ENCODE results near the gene CLEC16A. TPM values are rescaled to one million over a fixed set of nuclear protein-coding genes. Genes with fewer than 3 reads are reported as not detected.

CLEC16A gene
- total RNA-seq, 1 donor from 2014 or later = 33.4 TPM

DNA sequence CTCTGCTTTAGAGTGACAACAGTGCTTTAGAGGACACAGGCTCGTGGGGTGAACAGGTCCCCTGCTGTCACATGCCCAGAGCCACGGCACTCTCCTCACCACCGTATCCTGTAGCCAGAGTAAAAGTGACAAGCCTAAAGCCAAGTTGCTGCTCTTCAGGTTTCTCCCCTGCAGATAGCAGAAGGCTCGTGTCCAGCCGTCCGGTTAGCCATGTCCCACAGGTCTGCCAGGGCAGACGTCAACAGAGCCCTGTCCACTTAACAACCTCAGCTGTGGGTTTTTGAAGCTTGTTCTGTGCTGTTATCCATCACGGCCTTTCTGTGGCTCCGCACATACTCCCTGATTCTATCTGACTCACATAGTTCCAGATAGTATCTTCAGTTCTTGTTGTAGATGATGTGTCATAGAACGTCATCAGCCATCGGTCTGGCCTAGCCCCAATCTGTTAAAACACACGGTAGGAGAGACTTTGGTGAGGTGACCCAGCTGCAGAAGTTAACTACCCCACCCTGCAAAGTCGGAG is 211.0 kb downstream of the CLEC16A start:
- Mint-ChIP-seq H3K27ac (no peak overlapping the region), H3K4me1 (ENCODE audit: unreplicated experiment) (peaks cover 24% of the 10 kb centered on the region), H3K27me3 (no peaks in the 10 kb centered on the region), H3K9me3 (no peaks in the 10 kb centered on the region), H3K36me3 (no peaks in the 10 kb centered on the region), H3K4me3 (no peak overlapping the region)
- DNase-seq (ENCODE audit: extremely low spot score, unreplicated experiment) = no peak
- TF ChIP-seq, protein P1, sequence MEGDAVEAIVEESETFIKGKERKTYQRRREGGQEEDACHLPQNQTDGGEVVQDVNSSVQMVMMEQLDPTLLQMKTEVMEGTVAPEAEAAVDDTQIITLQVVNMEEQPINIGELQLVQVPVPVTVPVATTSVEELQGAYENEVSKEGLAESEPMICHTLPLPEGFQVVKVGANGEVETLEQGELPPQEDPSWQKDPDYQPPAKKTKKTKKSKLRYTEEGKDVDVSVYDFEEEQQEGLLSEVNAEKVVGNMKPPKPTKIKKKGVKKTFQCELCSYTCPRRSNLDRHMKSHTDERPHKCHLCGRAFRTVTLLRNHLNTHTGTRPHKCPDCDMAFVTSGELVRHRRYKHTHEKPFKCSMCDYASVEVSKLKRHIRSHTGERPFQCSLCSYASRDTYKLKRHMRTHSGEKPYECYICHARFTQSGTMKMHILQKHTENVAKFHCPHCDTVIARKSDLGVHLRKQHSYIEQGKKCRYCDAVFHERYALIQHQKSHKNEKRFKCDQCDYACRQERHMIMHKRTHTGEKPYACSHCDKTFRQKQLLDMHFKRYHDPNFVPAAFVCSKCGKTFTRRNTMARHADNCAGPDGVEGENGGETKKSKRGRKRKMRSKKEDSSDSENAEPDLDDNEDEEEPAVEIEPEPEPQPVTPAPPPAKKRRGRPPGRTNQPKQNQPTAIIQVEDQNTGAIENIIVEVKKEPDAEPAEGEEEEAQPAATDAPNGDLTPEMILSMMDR (conservative IDR thresholded peaks at IDR 0.05) = no peak

DNA sequence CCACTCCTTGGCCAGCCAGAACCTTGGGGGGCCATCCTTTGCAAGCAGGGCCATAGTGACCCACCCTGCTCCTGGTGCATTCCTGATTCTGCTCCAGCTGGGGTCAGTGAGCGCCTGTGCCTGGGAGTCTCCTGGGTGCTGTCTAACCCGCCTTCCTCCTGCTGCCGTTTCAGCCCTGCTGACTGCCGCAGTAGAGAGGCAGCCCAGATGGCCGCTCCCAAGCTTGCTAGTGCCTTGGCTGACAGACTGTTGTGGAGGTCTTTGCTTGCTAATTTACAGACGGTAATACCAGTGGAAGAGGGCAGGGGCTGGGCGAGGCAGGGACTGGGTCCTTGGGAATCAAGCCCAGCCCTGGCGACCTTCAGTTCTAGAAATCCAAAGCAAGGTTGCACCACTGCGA is 212.0 kb downstream of the CLEC16A start:
- H3K4me1 Mint-ChIP-seq (ENCODE audit: unreplicated experiment) = peaks cover 22% of the 10 kb centered on the region
- H3K27ac Mint-ChIP-seq = no peak overlapping the region
- H3K9me3 Mint-ChIP-seq = no peaks in the 10 kb centered on the region
- no peaks in the 10 kb centered on the region for H3K27me3 Mint-ChIP-seq
- no peaks in the 10 kb centered on the region for H3K36me3 Mint-ChIP-seq
- no peak overlapping the region for H3K4me3 Mint-ChIP-seq
- TF ChIP-seq, protein P1 (conservative IDR thresholded peaks at IDR 0.05) = no peak
- DNase-seq (ENCODE audit: extremely low spot score, unreplicated experiment) = no peak

GRCh38 chr16:11157143-11157542 is 212.8 kb downstream of the CLEC16A start:
- no peaks in the 10 kb centered on the region for H3K27me3 Mint-ChIP-seq
- no peaks in the 10 kb centered on the region for H3K9me3 Mint-ChIP-seq
- DNase-seq (ENCODE audit: extremely low spot score, unreplicated experiment) = no peak
- TF ChIP-seq, protein P1 (conservative IDR thresholded peaks at IDR 0.05) = no peak
- H3K36me3 Mint-ChIP-seq = no peaks in the 10 kb centered on the region
- no peak overlapping the region for H3K4me3 Mint-ChIP-seq
- H3K4me1 Mint-ChIP-seq (ENCODE audit: unreplicated experiment) = peaks cover 22% of the 10 kb centered on the region
- no peak overlapping the region for H3K27ac Mint-ChIP-seq

- DNase-seq (ENCODE audit: extremely low spot score, unreplicated experiment) = no peak
- no peaks in the 10 kb centered on the region for H3K9me3 Mint-ChIP-seq
- TF ChIP-seq, protein P1 (conservative IDR thresholded peaks at IDR 0.05) = no peak
- H3K4me1 Mint-ChIP-seq (ENCODE audit: unreplicated experiment) = peaks cover 30% of the 10 kb centered on the region
- no peak overlapping the region for H3K4me3 Mint-ChIP-seq
- H3K36me3 Mint-ChIP-seq = no peaks in the 10 kb centered on the region
- no peak overlapping the region for H3K27ac Mint-ChIP-seq
- H3K27me3 Mint-ChIP-seq = no peaks in the 10 kb centered on the region
Observed at GRCh38 chr16:11158018-11158417, 213.7 kb downstream of the CLEC16A start.

- DNase-seq (ENCODE audit: extremely low spot score, unreplicated experiment) = no peak
- TF ChIP-seq, protein P1 (conservative IDR thresholded peaks at IDR 0.05) = no peak
- H3K4me1 Mint-ChIP-seq (ENCODE audit: unreplicated experiment) = peaks cover 38% of the 10 kb centered on the region
- H3K36me3 Mint-ChIP-seq = no peaks in the 10 kb centered on the region
- no peak overlapping the region for H3K27ac Mint-ChIP-seq
- no peaks in the 10 kb centered on the region for H3K27me3 Mint-ChIP-seq
- H3K4me3 Mint-ChIP-seq = no peak overlapping the region
- H3K9me3 Mint-ChIP-seq = no peaks in the 10 kb centered on the region
Observed at GRCh38 chr16:11159282-11159681, 214.9 kb downstream of the CLEC16A start.

- TF ChIP-seq, protein P1 (conservative IDR thresholded peaks at IDR 0.05) = no peak
- Mint-ChIP-seq H3K27ac (no peak overlapping the region), H3K9me3 (no peaks in the 10 kb centered on the region), H3K36me3 (peaks cover 3% of the 10 kb centered on the region), H3K27me3 (no peaks in the 10 kb centered on the region), H3K4me3 (no peak overlapping the region), H3K4me1 (ENCODE audit: unreplicated experiment) (peaks cover 44% of the 10 kb centered on the region)
- no peak for DNase-seq (ENCODE audit: extremely low spot score, unreplicated experiment)
Observed at GRCh38 chr16:11160676-11161115, 216.3 kb downstream of the CLEC16A start.

All from type B pancreatic cell (in vitro differentiated cells).